ENCODE measurements around the gene CSNK1G3.

The CSNK1G3 gene

GRCh38 chr5:123559434-123559775, 47.4 kb downstream of the CSNK1G3 start:
- no peak for TF ChIP-seq CTCF (conservative IDR thresholded peaks at IDR 0.05)
- no peak overlapping the region for H3K27ac ChIP-seq

- H3K27ac ChIP-seq: no peak overlapping the region
- TF ChIP-seq CTCF (conservative IDR thresholded peaks at IDR 0.05): no peak
Measured at GRCh38 chr5:123561230-123561629, 49.3 kb downstream of the CSNK1G3 start.

- TF ChIP-seq CTCF (conservative IDR thresholded peaks at IDR 0.05): no peak
- no peak overlapping the region for H3K27ac ChIP-seq
Measured at GRCh38 chr5:123571927-123572326, 60.0 kb downstream of the CSNK1G3 start.

- no peak for TF ChIP-seq CTCF (conservative IDR thresholded peaks at IDR 0.05)
- no peak overlapping the region for H3K27ac ChIP-seq
Measured at GRCh38 chr5:123578390-123578789, 66.4 kb downstream of the CSNK1G3 start.

- TF ChIP-seq CTCF (conservative IDR thresholded peaks at IDR 0.05): no peak
Measured at GRCh38 chr5:123579410-123579809, 67.4 kb downstream of the CSNK1G3 start.

GRCh38 chr5:123582550-123583285, 70.7 kb downstream of the CSNK1G3 start:
- TF ChIP-seq CTCF (conservative IDR thresholded peaks at IDR 0.05): no peak
- no peak overlapping the region for H3K27ac ChIP-seq

More at GRCh38 chr5:123579410-123579809, 67.4 kb downstream of the CSNK1G3 start:
- no peak overlapping the region for H3K27ac ChIP-seq

GRCh38 chr5:123585871-123586270, 73.9 kb downstream of the CSNK1G3 start:
- H3K27ac ChIP-seq: no peak overlapping the region
- no peak for TF ChIP-seq CTCF (conservative IDR thresholded peaks at IDR 0.05)

Data from VCaP (cell line).